Erythroblast (primary cell): ENCODE data around the gene SLC36A3.

ENCODE experiments used
- GATA1 ChIP-seq: IDR thresholded peaks from 2 replicates; pipeline ENCODE4 v1.6.1; 2011; ENCODE audit warnings: low read depth, mild to moderate bottlenecking, control low read depth, low read length, moderate library complexity
- POLR2A ChIP-seq: IDR thresholded peaks from 2 replicates; pipeline ENCODE4 v1.6.1; 2011; ENCODE audit warnings: mild to moderate bottlenecking, low read length

DNA sequence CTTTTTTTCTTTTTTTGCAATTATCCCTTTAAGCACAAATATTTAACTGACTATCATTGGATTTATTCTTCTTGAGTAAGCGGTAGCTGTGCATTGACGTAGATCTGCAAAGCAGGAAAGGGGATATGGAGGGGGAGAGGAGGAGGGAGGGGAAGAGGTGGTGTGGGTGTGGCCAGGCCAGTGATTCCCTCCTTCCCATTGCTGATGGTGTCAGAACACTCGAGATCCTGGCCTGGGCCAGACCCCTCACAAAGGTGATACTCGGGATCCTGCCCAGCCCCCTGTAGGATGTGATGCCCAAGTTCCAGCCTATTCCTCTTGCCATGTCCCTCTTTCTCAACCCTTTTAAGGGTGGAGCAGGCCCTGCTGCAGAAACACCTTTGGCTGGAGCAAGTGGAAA lies 9.9 kb downstream of the SLC36A3 start:
- TF ChIP-seq POLR2A (no peak), GATA1 (no peak)
